Colonic mucosa (tissue), 2 donors: ENCODE data around the gene B4GALNT2. TPM values are rescaled to one million over a fixed set of nuclear protein-coding genes. Genes with fewer than 3 reads are reported as not detected.

Experiments
- total RNA-seq, 2 donors: library from RNA; stranded (reverse); fragmentation: NEBNext Ultra II Directional in 1 of 2; extraction: Animal tissue kit (Norgen Biotek cat#: 25700) in 1 of 2; gene quantifications; one replicate each; pipeline ENCODE4 v1.2.1, GENCODE V29; 2021
- donor health status: DM: no; HTN: no; CAD: no.
- donor health status: DM: no; HTN: no; CAD: no.

Gene B4GALNT2
- total RNA-seq, 2 donors from 2014 or later = 13.3 to 26.8 TPM

Other genes with a start within 250 kb of the B4GALNT2 start
- gene ATP5MC1, start 240.0 kb upstream of the B4GALNT2 start, total RNA-seq = 100 to 1,000 TPM; 200 to 341 TPM
- gene UBE2Z, start 224.4 kb upstream of the B4GALNT2 start, total RNA-seq = 10 to 100 TPM; 68.1 to 68.8 TPM
- gene SNF8, start 187.9 kb upstream of the B4GALNT2 start, total RNA-seq = 100 to 1,000 TPM in 1 of 2 donors, 10 to 100 TPM in 1; 98.7 to 139 TPM
- not detected for gene GIP, start 164.2 kb upstream of the B4GALNT2 start, total RNA-seq
- gene IGF2BP1, start 135.4 kb upstream of the B4GALNT2 start, total RNA-seq = under 1 TPM in 1 of 2 donors, not detected in 1; 0.96 TPM
- under 1 TPM; 0.56 to 0.94 TPM for gene GNGT2, start 77.8 kb downstream of the B4GALNT2 start, total RNA-seq
- 1 to 10 TPM; 2.5 to 3.3 TPM for gene ABI3, start 77.9 kb downstream of the B4GALNT2 start, total RNA-seq
- gene PHOSPHO1, start 98.0 kb downstream of the B4GALNT2 start, total RNA-seq = not detected
- 10 to 100 TPM; 38.1 to 62.5 TPM for gene ZNF652, start 229.5 kb downstream of the B4GALNT2 start, total RNA-seq